GM12872 (cell line): ENCODE measurements around the gene DACH1.

ENCODE experiments used
- TF ChIP-seq, protein P1 (sequence below): IDR thresholded peaks from 3 replicates; pipeline ENCODE4 v1.5.1; 2011; ENCODE audit warnings: low read depth, mild to moderate bottlenecking, low read length, moderate library complexity; ENCODE audit not compliant: insufficient read depth

The DACH1 gene

DNA sequence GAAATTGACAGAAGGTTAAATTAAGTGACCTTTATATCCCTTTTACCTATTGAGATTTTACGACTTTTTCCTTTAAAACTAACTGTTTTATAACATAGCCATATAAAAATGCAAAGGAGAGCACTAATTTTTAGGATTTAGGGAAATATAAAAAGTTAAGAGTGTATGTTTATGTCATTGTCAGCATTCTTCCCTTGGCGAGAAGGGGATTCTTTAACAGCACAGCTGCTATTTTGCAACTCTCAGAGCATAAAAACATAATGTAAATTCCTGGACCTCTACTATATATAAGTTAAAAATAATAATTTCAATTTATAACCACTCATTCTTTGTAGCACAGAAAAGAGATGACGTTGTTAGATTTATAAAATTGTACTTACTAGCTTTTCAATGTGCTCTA is 363.2 kb downstream of the DACH1 start:
- TF ChIP-seq, protein P1, sequence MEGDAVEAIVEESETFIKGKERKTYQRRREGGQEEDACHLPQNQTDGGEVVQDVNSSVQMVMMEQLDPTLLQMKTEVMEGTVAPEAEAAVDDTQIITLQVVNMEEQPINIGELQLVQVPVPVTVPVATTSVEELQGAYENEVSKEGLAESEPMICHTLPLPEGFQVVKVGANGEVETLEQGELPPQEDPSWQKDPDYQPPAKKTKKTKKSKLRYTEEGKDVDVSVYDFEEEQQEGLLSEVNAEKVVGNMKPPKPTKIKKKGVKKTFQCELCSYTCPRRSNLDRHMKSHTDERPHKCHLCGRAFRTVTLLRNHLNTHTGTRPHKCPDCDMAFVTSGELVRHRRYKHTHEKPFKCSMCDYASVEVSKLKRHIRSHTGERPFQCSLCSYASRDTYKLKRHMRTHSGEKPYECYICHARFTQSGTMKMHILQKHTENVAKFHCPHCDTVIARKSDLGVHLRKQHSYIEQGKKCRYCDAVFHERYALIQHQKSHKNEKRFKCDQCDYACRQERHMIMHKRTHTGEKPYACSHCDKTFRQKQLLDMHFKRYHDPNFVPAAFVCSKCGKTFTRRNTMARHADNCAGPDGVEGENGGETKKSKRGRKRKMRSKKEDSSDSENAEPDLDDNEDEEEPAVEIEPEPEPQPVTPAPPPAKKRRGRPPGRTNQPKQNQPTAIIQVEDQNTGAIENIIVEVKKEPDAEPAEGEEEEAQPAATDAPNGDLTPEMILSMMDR = no peak

DNA sequence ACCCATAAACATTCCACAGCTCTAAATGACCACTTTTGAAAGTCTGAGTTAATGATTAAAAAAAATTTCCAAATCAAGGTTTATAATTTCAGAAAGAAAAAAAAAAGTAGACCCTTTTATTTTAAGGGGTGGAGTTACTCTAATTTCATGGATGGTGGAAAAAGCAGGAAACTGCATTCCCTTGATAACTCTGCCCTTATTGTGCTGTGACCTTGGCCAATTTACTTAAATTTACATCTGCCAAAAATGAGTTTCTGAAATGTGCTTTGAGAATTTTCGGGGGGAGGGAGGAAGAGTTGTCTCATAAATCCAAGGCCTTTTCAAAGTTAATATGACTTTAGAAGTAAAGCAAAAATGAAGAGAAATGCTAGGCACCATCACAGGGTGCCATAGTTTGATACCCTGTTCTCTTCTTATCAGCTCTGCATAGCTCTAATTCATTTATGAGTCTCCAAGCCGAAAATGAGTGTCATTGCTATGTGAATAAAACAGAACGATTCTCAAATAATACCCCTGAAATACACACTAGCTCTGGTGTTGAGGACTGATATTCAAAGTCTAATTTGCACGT is 367.0 kb downstream of the DACH1 start:
- TF ChIP-seq, protein P1 = no peak

DNA sequence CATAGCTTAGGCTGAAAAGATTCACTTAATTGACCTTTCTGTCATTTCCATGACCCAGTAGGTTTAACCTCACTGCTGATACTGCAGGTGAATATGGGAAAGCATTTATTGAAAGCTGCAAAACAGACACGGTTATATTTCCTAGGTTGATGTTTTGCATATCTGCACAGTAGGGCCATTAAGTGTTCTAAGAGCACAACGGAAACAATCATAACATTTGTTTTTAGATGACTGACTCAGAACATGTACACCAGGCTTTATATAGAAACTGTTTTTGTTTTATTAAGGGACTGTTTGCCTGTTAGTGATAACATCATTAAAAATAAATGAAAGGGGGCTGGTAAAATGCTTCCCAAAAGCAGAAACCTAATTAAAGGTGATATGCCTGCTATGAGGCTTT is 367.8 kb downstream of the DACH1 start:
- TF ChIP-seq, protein P1 = no peak

DNA sequence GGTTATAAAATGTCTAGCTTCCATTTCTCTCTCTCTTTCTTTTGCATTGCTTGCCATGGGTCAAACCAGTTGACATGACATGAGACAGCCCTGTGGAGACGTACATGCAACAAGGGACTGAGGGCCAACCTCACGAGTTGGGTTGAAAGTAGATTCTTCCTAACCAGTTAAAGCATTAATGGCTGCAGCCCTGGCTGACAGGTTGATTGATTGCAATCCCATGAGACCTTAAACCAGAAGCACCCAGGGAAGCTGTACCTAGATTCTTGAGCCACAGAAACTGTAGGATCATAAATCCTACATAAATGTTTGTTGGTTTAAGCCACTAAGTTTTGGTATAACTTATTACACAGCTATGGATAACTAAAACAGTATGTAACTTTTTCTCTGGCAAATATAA is 373.8 kb downstream of the DACH1 start:
- TF ChIP-seq, protein P1 = no peak

DNA sequence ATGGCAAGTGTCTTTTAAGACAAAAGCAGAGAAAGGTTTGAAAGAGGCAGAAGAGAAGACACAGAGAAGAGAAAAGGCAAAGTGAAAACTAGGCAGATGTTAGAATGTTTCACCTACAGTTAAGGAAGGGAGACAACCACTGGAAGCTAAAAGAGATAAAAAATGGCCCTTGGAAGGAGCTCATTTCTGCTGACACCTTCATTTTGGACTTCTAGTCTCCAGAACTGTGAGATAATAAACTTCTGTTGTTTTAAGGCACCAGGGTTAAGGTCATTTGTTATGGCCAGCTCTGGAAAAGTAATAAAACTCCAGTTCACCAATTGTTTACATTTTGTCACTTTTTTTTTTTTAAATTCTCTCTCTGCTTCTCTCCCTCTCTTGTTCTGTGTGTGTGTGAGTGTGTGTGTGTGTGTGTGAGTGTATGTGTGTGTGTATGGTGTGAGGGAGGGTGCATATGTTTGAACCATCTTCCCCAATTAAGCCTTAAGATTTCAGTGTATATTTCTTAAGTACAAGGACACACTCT is 374.6 kb downstream of the DACH1 start:
- TF ChIP-seq, protein P1 = no peak

DNA sequence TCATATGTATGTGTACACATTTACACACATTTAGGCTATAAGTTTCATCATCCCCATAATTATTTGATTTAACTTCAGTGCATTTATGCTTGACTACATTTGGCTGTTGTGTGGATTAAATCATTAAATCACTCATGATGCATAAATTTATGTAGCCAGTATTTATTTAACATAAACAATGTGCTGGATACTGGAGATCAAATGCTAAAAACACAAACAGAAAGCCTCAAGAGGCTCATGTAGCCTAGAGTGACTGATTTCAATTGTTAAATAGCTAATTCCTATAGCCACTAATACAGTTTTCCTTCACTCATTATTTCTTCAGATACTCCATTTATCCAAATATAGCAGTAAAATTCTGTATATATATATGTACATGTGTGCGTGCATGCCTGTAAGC is 376.0 kb downstream of the DACH1 start:
- TF ChIP-seq, protein P1 = no peak

DNA sequence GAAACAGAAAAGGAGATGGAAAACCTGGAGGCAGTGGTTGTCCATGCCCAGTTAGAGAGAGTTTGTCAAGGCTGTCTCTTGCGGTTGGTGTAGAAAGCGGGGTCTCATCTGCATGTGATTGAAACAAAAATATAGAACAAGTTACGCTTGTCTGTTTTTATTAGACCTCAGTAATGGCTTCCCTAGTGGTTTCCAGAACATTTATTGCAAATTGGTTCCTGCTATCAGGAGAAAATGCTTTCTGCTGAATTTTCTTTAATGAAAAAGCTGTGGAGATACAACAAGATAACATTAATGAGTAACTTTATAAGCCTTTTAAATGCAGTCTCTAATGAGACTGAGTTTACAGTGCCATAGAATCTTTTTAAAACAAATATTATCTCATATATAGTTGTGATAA is 378.0 kb downstream of the DACH1 start:
- TF ChIP-seq, protein P1 = no peak
